GM23248 (cell line): Measurements from ENCODE around the gene ZNF148. TPM values are rescaled to one million over a fixed set of nuclear protein-coding genes. Genes with fewer than 3 reads are reported as not detected.

Source experiments
- DNase-seq: peaks from one replicate; pipeline ENCODE4 v3.0.0-alpha.2; 2015
- H2AFZ ChIP-seq: fragments of 200-600 bp; sonication (generic); 2 replicates; pipeline ENCODE4 v1.6.1; 2016; ENCODE audit warnings: antibody characterized with exemption
- H3F3A ChIP-seq: fragments of 200-600 bp; sonication (generic); 2 replicates; pipeline ENCODE4 v1.6.1; 2016; ENCODE audit warnings: mild to moderate bottlenecking, antibody characterized with exemption, mixed run types; ENCODE audit not compliant: insufficient read depth
- H3K27ac ChIP-seq: fragments of 200-600 bp; sonication (generic); 2 replicates; pipeline ENCODE4 v1.5.1; 2016; ENCODE audit warnings: mild to moderate bottlenecking
- H3K27me3 ChIP-seq: fragments of 200-600 bp; sonication (generic); replicated peaks from 2 replicates; pipeline ENCODE4 v1.6.1; 2016; ENCODE audit warnings: mild to moderate bottlenecking; ENCODE audit not compliant: insufficient read depth
- H3K36me3 ChIP-seq: fragments of 200-600 bp; sonication (generic); 2 replicates; pipeline ENCODE4 v1.6.1; 2016; ENCODE audit warnings: low read depth, mild to moderate bottlenecking
- H3K4me1 ChIP-seq: fragments of 200-600 bp; sonication (generic); 2 replicates; pipeline ENCODE4 v1.6.1; 2016; ENCODE audit warnings: mild to moderate bottlenecking; ENCODE audit not compliant: insufficient read depth
- H3K4me2 ChIP-seq: fragments of 200-600 bp; sonication (generic); one replicate; pipeline ENCODE4 v1.6.1; 2016; ENCODE audit warnings: mild to moderate bottlenecking; ENCODE audit not compliant: unreplicated experiment
- H3K4me3 ChIP-seq: fragments of 200-600 bp; sonication (generic); 2 replicates; pipeline ENCODE4 v1.5.1; 2016; ENCODE audit warnings: mild to moderate bottlenecking
- H3K79me2 ChIP-seq: fragments of 200-600 bp; sonication (generic); 2 replicates; pipeline ENCODE4 v1.6.1; 2016; ENCODE audit warnings: mild to moderate bottlenecking; ENCODE audit not compliant: insufficient read depth
- H3K9ac ChIP-seq: fragments of 200-600 bp; sonication (generic); 2 replicates; pipeline ENCODE4 v1.6.1; 2016; ENCODE audit warnings: mild to moderate bottlenecking
- H3K9me2 ChIP-seq: fragments of 200-600 bp; sonication (generic); 2 replicates; pipeline ENCODE4 v1.6.1; 2016; ENCODE audit warnings: mixed run types, mild to moderate bottlenecking, moderate library complexity; ENCODE audit not compliant: insufficient read depth
- H3K9me3 ChIP-seq: fragments of 200-600 bp; sonication (generic); one replicate; pipeline ENCODE4 v1.6.1; 2017; ENCODE audit warnings: low read depth
- H4K20me1 ChIP-seq: fragments of 200-600 bp; sonication (generic); 2 replicates; pipeline ENCODE4 v1.6.0; 2016; ENCODE audit not compliant: insufficient read depth
- EZH2 ChIP-seq: fragments of 200-600 bp; sonication (generic); IDR thresholded peaks from 2 replicates; pipeline ENCODE4 v1.6.1; 2018; ENCODE audit warnings: antibody characterized with exemption, mild to moderate bottlenecking; ENCODE audit not compliant: insufficient read depth, poor library complexity, severe bottlenecking
- EZH2phosphoT487 ChIP-seq: fragments of 200-600 bp; sonication (generic); IDR thresholded peaks from 2 replicates; pipeline ENCODE4 v1.6.1; 2018; ENCODE audit warnings: antibody characterized with exemption, moderate library complexity, mild to moderate bottlenecking, low read depth; ENCODE audit not compliant: insufficient read depth
- WGBS, 2 experiments: methylation state at CpG; one replicate each; pipeline ENCODE4 v1.1.6; 2015 to 2017; ENCODE audit warnings: low lambda C conversion rate in 2 of 2, low coverage in 1 of 2; ENCODE audit errors: missing lambda C conversion rate in 2 of 2; 5-methylcytosine and 5-hydroxymethylcytosine counted together
- in situ Hi-C: fragments of 300-500 bp; cut with MboI; formaldehyde crosslinking; loops from 2 replicates; pipeline ENCODE4 v1.15.0; 2020
- polyA plus RNA-seq: library from polyadenylated mRNA; unstranded; fragments of >200 nt; fragmentation: Nextera tagmentation; extraction: Ambion mirVana; gene quantifications from 2 replicates; pipeline ENCODE4 v1.2.1, GENCODE V29; 2016
- total RNA-seq: library from RNA; depleted of rRNA; stranded (reverse); fragments of >200 nt; shearing (Covaris generic); gene quantifications from 2 replicates; pipeline ENCODE4 v1.2.3, GENCODE V29; 2014

The ZNF148 gene
- total and polyA plus RNA-seq, 2 experiments from 2014 or later = 33.1 to 50.3 TPM

DNA sequence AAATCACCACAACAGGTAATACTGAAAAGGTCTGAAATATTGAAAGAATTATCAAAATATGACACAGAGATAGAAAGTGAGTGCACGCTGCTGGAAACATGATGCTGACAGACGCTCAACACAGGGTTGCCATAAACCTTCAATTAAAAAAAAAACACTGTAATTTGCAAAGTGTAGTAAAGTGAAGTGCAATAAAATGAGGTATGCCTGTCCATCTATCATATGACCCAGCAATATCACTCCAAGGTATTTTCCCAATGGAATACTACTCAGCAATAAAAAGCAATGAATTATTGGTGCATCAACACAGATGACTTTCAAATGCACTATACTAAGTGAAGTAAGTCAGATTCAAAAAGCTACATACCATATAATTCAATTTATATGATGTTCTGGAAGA lies 115.0 kb downstream of the ZNF148 start:
- H2AFZ ChIP-seq = no peak overlapping the region
- H3K9ac ChIP-seq = no peak overlapping the region
- H3K79me2 ChIP-seq = peaks cover 36% of the 10 kb centered on the region
- H4K20me1 ChIP-seq = no peaks in the 10 kb centered on the region
- H3K9me2 ChIP-seq = no peaks in the 10 kb centered on the region
- peaks cover 7% of the 10 kb centered on the region; the same call in 1 of the 2 replicates for H3F3A ChIP-seq
- H3K27me3 ChIP-seq = no peaks in the 10 kb centered on the region
- H3K4me1 ChIP-seq = no peaks in the 10 kb centered on the region
- DNase-seq = no peak
- H3K4me2 ChIP-seq = no peak overlapping the region
- H3K4me3 ChIP-seq = no peak overlapping the region
- no peak overlapping the region for H3K27ac ChIP-seq
- no peak for TF ChIP-seq EZH2phosphoT487
- no peak for TF ChIP-seq EZH2
- peaks cover 30% of the 10 kb centered on the region; the same call in 1 of the 2 replicates for H3K36me3 ChIP-seq
- 100% methylated on average over 2 of the region's 2 CpGs for WGBS, 2 experiments
- no peaks in the 10 kb centered on the region for H3K9me3 ChIP-seq
- in situ Hi-C loops = no loop called here

DNA sequence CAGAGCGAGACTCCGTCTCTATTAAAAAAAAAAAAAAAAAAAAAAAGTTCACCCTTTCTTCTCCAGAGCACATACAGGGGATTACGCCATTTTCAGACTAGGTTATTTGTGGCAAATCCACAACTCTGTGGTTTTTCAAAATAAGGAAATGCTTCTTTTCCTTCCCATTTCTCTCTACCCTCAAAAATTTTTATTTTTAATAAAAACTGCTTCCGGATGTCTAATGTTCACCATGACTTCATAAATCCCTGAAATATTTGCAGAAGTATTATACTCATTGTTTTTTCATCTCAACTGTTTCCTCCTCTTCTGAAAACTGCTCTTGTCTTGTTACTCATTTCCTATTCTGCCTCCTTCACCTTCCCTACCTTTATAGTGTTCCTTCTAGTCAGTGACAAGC lies 117.6 kb downstream of the ZNF148 start:
- no peak overlapping the region for H3K4me3 ChIP-seq
- TF ChIP-seq EZH2 (no peak), EZH2phosphoT487 (no peak)
- no peaks in the 10 kb centered on the region for H3K9me3 ChIP-seq
- H3K4me1 ChIP-seq = no peaks in the 10 kb centered on the region
- H4K20me1 ChIP-seq = no peaks in the 10 kb centered on the region
- peaks cover 6% of the 10 kb centered on the region; the same call in 1 of the 2 replicates for H3F3A ChIP-seq
- no peak overlapping the region for H3K27ac ChIP-seq
- no peaks in the 10 kb centered on the region for H3K27me3 ChIP-seq
- peaks cover 30% of the 10 kb centered on the region; the same call in 1 of the 2 replicates for H3K36me3 ChIP-seq
- no peak overlapping the region for H3K4me2 ChIP-seq
- 99 to 100% methylated on average over 4 of the region's 4 CpGs for WGBS, 2 experiments
- DNase-seq = no peak
- H3K9ac ChIP-seq = no peak overlapping the region
- in situ Hi-C loops = no loop called here
- H3K79me2 ChIP-seq = peaks cover 24% of the 10 kb centered on the region
- H2AFZ ChIP-seq = no peak overlapping the region
- no peaks in the 10 kb centered on the region for H3K9me2 ChIP-seq

GRCh38 chr3:125256675-125257074 lies 118.5 kb downstream of the ZNF148 start:
- H3K79me2 ChIP-seq = peaks cover 24% of the 10 kb centered on the region
- TF ChIP-seq EZH2 = no peak
- no peak for TF ChIP-seq EZH2phosphoT487
- no peaks in the 10 kb centered on the region for H3K9me3 ChIP-seq
- no peak overlapping the region for H3K27ac ChIP-seq
- no peaks in the 10 kb centered on the region for H3K27me3 ChIP-seq
- in situ Hi-C loops = no loop called here
- H3F3A ChIP-seq = no peaks in the 10 kb centered on the region
- H3K36me3 ChIP-seq = peaks cover 35% of the 10 kb centered on the region; the same call in 1 of the 2 replicates
- H3K4me1 ChIP-seq = no peaks in the 10 kb centered on the region
- no peaks in the 10 kb centered on the region for H4K20me1 ChIP-seq
- no peak for DNase-seq
- no peak overlapping the region for H3K4me3 ChIP-seq
- H2AFZ ChIP-seq = no peak overlapping the region
- H3K4me2 ChIP-seq = no peak overlapping the region
- H3K9me2 ChIP-seq = no peaks in the 10 kb centered on the region
- H3K9ac ChIP-seq = no peak overlapping the region

GRCh38 chr3:125250973-125251372 lies 124.2 kb downstream of the ZNF148 start:
- H3K36me3 ChIP-seq = peaks cover 11% of the 10 kb centered on the region; the same call in 1 of the 2 replicates
- H3K9me3 ChIP-seq = no peaks in the 10 kb centered on the region
- H2AFZ ChIP-seq = no peak overlapping the region
- peaks cover 37% of the 10 kb centered on the region; the same call in 1 of the 2 replicates for H3K79me2 ChIP-seq
- no peaks in the 10 kb centered on the region for H4K20me1 ChIP-seq
- H3K27ac ChIP-seq = no peak overlapping the region
- H3K9me2 ChIP-seq = no peaks in the 10 kb centered on the region
- H3K4me3 ChIP-seq = no peak overlapping the region
- in situ Hi-C loops = no loop called here
- no peak overlapping the region for H3K4me2 ChIP-seq
- 96% methylated on average over 2 of the region's 2 CpGs for whole genome bisulfite sequencing, 2 experiments
- TF ChIP-seq EZH2phosphoT487 = no peak
- no peak for TF ChIP-seq EZH2
- no peaks in the 10 kb centered on the region for H3K27me3 ChIP-seq
- no peak overlapping the region for H3K9ac ChIP-seq
- H3K4me1 ChIP-seq = peaks cover 3% of the 10 kb centered on the region
- 0 out of 2 replicates have a peak, but pooled peaks cover 7% of the 10 kb centered on the region for H3F3A ChIP-seq
- no peak for DNase-seq

- TF ChIP-seq EZH2phosphoT487 (no peak), EZH2 (no peak)
- Histone ChIP-seq H3K4me2 (no peak overlapping the region), H3K79me2 (peaks cover 40% of the 10 kb centered on the region; the same call in 1 of the 2 replicates), H3K9me2 (no peaks in the 10 kb centered on the region; the same call in 1 of the 2 replicates), H3F3A (peaks cover 17% of the 10 kb centered on the region; the same call in 1 of the 2 replicates), H3K9me3 (no peaks in the 10 kb centered on the region), H3K4me1 (peaks cover 20% of the 10 kb centered on the region), H2AFZ (no peak overlapping the region), H3K9ac (no peak overlapping the region), H3K27me3 (no peaks in the 10 kb centered on the region), H3K36me3 (peaks cover 4% of the 10 kb centered on the region; the same call in 1 of the 2 replicates), H4K20me1 (no peaks in the 10 kb centered on the region), H3K4me3 (no peak overlapping the region), H3K27ac (no peak overlapping the region)
- 93 to 94% methylated on average over 1 of the region's 1 CpG for WGBS, 2 experiments
- in situ Hi-C loops = no loop called here
- DNase-seq = no peak
Measured at GRCh38 chr3:125246237-125246636, 128.9 kb downstream of the ZNF148 start.
